Neuronal stem cell (in vitro differentiated cells): ENCODE data around the gene FNDC11. TPM values are rescaled to one million over a fixed set of nuclear protein-coding genes. Genes with fewer than 3 reads are reported as not detected.

Experiments
- DNase-seq: peaks from one replicate; pipeline ENCODE4 v3.0.0-alpha.2; 2013; ENCODE audit warnings: low spot score
- H2AFZ ChIP-seq: one replicate; pipeline ENCODE4 v1.6.1; 2013; ENCODE audit warnings: mild to moderate bottlenecking, low read length, inconsistent platforms
- H2AK5ac ChIP-seq: 2 replicates; pipeline ENCODE4 v1.6.1; 2013; ENCODE audit warnings: low read depth, mild to moderate bottlenecking, inconsistent platforms, low read length, moderate library complexity, mixed read lengths
- H2BK120ac ChIP-seq: 2 replicates; pipeline ENCODE4 v1.6.1; 2013; ENCODE audit warnings: low read depth, mild to moderate bottlenecking, inconsistent platforms, low read length, moderate library complexity, mixed read lengths
- H2BK12ac ChIP-seq: one replicate; pipeline ENCODE4 v1.6.1; 2013; ENCODE audit warnings: low read length, inconsistent platforms
- H2BK15ac ChIP-seq: 2 replicates; pipeline ENCODE4 v1.6.1; 2013; ENCODE audit warnings: mild to moderate bottlenecking, low read length, inconsistent platforms, mixed read lengths
- H2BK5ac ChIP-seq: one replicate; pipeline ENCODE4 v1.6.1; 2013; ENCODE audit warnings: inconsistent platforms, mild to moderate bottlenecking, low read length, moderate library complexity
- H3K14ac ChIP-seq: one replicate; pipeline ENCODE4 v1.6.1; 2013; ENCODE audit warnings: low read length, inconsistent platforms
- H3K18ac ChIP-seq: 2 replicates; pipeline ENCODE4 v1.6.1; 2013; ENCODE audit warnings: low read length, inconsistent platforms
- H3K23ac ChIP-seq: 2 replicates; pipeline ENCODE4 v1.6.1; 2013; ENCODE audit warnings: low read depth, mild to moderate bottlenecking, mixed read lengths, low read length, inconsistent platforms; ENCODE audit not compliant: poor library complexity
- H3K27ac ChIP-seq: replicated peaks from 3 replicates; pipeline ENCODE4 v1.5.1; 2013; ENCODE audit warnings: low read length, inconsistent platforms
- H3K27me3 ChIP-seq, 3 experiments: 2 replicates each; pipeline ENCODE4 v1.6.1; 2013; ENCODE audit warnings: low read length in 3 of 3, mild to moderate bottlenecking in 2 of 3, inconsistent platforms in 1 of 3, low read depth in 1 of 3, mixed read lengths in 1 of 3, moderate library complexity in 1 of 3; ENCODE audit not compliant: control insufficient read depth in 3 of 3, insufficient read depth in 3 of 3
- H3K36me3 ChIP-seq, 2 donors: replicated peaks in 1 of 2; 2 replicates each; pipeline ENCODE4 v1.6.1; 2013; ENCODE audit warnings: low read length in 2 of 2; ENCODE audit not compliant: control insufficient read depth in 2 of 2, insufficient read depth in 2 of 2
- H3K4ac ChIP-seq: 2 replicates; pipeline ENCODE4 v1.6.1; 2013; ENCODE audit warnings: inconsistent platforms, mild to moderate bottlenecking, low read length, moderate library complexity
- H3K4me1 ChIP-seq, 2 donors: 1 replicate in 1 of 2; 2 replicates in 1 of 2; pipeline ENCODE4 v1.6.1; 2013; ENCODE audit warnings: low read length in 2 of 2, low read depth in 1 of 2; ENCODE audit not compliant: control insufficient read depth in 2 of 2, insufficient read depth in 1 of 2
- H3K4me2 ChIP-seq: one replicate; pipeline ENCODE4 v1.6.1; 2013; ENCODE audit warnings: mild to moderate bottlenecking, low read length, inconsistent platforms; ENCODE audit not compliant: insufficient read depth, poor library complexity, severe bottlenecking
- H3K4me3 ChIP-seq, 2 donors: 2 replicates each; pipeline ENCODE4 v1.5.1; 2013; ENCODE audit warnings: low read length in 2 of 2, mild to moderate bottlenecking in 2 of 2, inconsistent platforms in 1 of 2, moderate library complexity in 1 of 2
- H3K79me1 ChIP-seq: one replicate; pipeline ENCODE4 v1.6.1; 2013; ENCODE audit warnings: low read depth, mild to moderate bottlenecking, inconsistent platforms, low read length, moderate library complexity
- H3K9ac ChIP-seq: one replicate; pipeline ENCODE4 v1.6.1; 2013; ENCODE audit warnings: mild to moderate bottlenecking, low read depth, low read length, inconsistent platforms; ENCODE audit not compliant: poor library complexity
- H3K9me3 ChIP-seq, 2 donors: replicated peaks in 1 of 2; 2 replicates each; pipeline versions ENCODE3 to v1.6.1; 2013; ENCODE audit warnings: low read length in 2 of 2, mild to moderate bottlenecking in 2 of 2, inconsistent platforms in 1 of 2, low read depth in 1 of 2, mixed read lengths in 1 of 2, moderate library complexity in 1 of 2; ENCODE audit not compliant: control insufficient read depth in 2 of 2, insufficient read depth in 1 of 2
- H4K8ac ChIP-seq: one replicate; pipeline ENCODE4 v1.6.1; 2013; ENCODE audit warnings: low read depth, mild to moderate bottlenecking, inconsistent platforms, low read length, moderate library complexity
- H4K91ac ChIP-seq: one replicate; pipeline ENCODE4 v1.6.1; 2013; ENCODE audit warnings: low read length, low read depth, mild to moderate bottlenecking, inconsistent platforms; ENCODE audit not compliant: poor library complexity
- WGBS, 2 donors: extraction: QIAGEN DNeasy Blood & Tissue Kit; methylation state at CpG; one replicate each; pipeline ENCODE4 v1.1.7; 2013; ENCODE audit warnings: missing lambda C conversion rate in 2 of 2, mixed read lengths in 1 of 2; ENCODE audit not compliant: insufficient read length in 2 of 2, insufficient replicate concordance in 1 of 2; ENCODE audit errors: extremely low coverage in 2 of 2; 5-methylcytosine and 5-hydroxymethylcytosine counted together
- polyA plus RNA-seq, 2 experiments: library from polyadenylated mRNA; stranded (reverse); fragments of 200-250 nt; gene quantifications; one replicate each; pipeline ENCODE4 v1.2.3, GENCODE V29; 2013

Gene FNDC11, protein sequence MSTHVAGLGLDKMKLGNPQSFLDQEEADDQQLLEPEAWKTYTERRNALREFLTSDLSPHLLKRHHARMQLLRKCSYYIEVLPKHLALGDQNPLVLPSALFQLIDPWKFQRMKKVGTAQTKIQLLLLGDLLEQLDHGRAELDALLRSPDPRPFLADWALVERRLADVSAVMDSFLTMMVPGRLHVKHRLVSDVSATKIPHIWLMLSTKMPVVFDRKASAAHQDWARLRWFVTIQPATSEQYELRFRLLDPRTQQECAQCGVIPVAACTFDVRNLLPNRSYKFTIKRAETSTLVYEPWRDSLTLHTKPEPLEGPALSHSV
- polyA plus RNA-seq (2013, experiment 1 of 2) = 7.5 TPM
- polyA plus RNA-seq (2013, experiment 2 of 2) = 7.2 TPM

GRCh38 chr20:63553933-63554290 lies at the start of gene FNDC11:
Gene FNDC11 (plus strand): TSS chr20:63554159. CDS start chr20:63555664, 1,505 bp downstream.
- H3K23ac ChIP-seq = peak within 1 kb of the TSS; percentile 80
- H2BK5ac ChIP-seq = peak within 1 kb of the TSS; percentile 82
- H3K14ac ChIP-seq = peak within 1 kb of the TSS; percentile 94
- H3K9ac ChIP-seq = peak within 1 kb of the TSS; percentile 90
- H4K91ac ChIP-seq = peak within 1 kb of the TSS; percentile 53
- H3K4ac ChIP-seq = peak within 1 kb of the TSS; percentile 23
- peak; percentile 75 for DNase-seq
- peak within 1 kb of the TSS; percentile 83 for H3K4me2 ChIP-seq
- no peaks in the 10 kb centered on the region for H3K9me3 ChIP-seq
- H2AK5ac ChIP-seq = peak within 1 kb of the TSS; percentile 99
- H3K36me3 ChIP-seq = no peaks in the 10 kb centered on the region
- no peak within 1 kb of the TSS for H3K27ac ChIP-seq
- H3K27me3 ChIP-seq = peaks cover 0 to 5% (median 0%) of the 10 kb centered on the region in 3 experiments
- H3K18ac ChIP-seq = peak within 1 kb of the TSS; percentile 99
- peak within 1 kb of the TSS; percentile 50 to 77 for H3K4me3 ChIP-seq
- H3K79me1 ChIP-seq = peaks cover 2% of the 10 kb centered on the region
- peak within 1 kb of the TSS; percentile 90 for H2BK12ac ChIP-seq
- WGBS, 2 donors = no CpG with 5 or more reads among the region's 34 CpGs
- peak within 1 kb of the TSS; percentile 17 for H4K8ac ChIP-seq
- peak within 1 kb of the TSS; percentile 100 for H2BK15ac ChIP-seq
- peak within 1 kb of the TSS; percentile 99 for H2AFZ ChIP-seq
- peak within 1 kb of the TSS; percentile 94 for H2BK120ac ChIP-seq
- H3K4me1 ChIP-seq = peaks cover 17 to 18% of the 10 kb centered on the region in 2 donors

GRCh38 chr20:63504642-63505041 lies 49.3 kb upstream of the FNDC11 start:
- Histone ChIP-seq H4K8ac (no peak overlapping the region), H2BK120ac (no peak overlapping the region), H3K9me3 (peaks cover 9 to 27% of the 10 kb centered on the region in 2 donors), H2BK12ac (no peak overlapping the region), H3K18ac (no peak overlapping the region), H2BK5ac (no peak overlapping the region), H3K27ac (no peak overlapping the region), H3K27me3 (peaks cover 5 to 17% (median 15%) of the 10 kb centered on the region in 3 experiments), H3K4ac (no peak overlapping the region), H3K23ac (no peak overlapping the region), H3K36me3 (no peaks in the 10 kb centered on the region), H2AK5ac (no peak overlapping the region), H3K14ac (no peak overlapping the region), H4K91ac (no peak overlapping the region), H3K4me3 (no peak overlapping the region), H3K79me1 (no peaks in the 10 kb centered on the region), H3K4me1 (peaks cover 9 to 15% of the 10 kb centered on the region in 2 donors), H3K9ac (no peak overlapping the region), H3K4me2 (no peak overlapping the region), H2AFZ (no peak overlapping the region), H2BK15ac (no peak overlapping the region)
- no CpG with 5 or more reads among the region's 9 CpGs for WGBS, 2 donors
- DNase-seq = no peak

GRCh38 chr20:63505281-63505680 lies 48.7 kb upstream of the FNDC11 start:
- Histone ChIP-seq H3K18ac (no peak overlapping the region), H3K79me1 (no peaks in the 10 kb centered on the region), H3K36me3 (no peaks in the 10 kb centered on the region), H3K4me3 (no peak overlapping the region), H3K27ac (no peak overlapping the region), H3K14ac (no peak overlapping the region), H2AFZ (no peak overlapping the region), H4K8ac (no peak overlapping the region), H4K91ac (no peak overlapping the region), H3K23ac (no peak overlapping the region), H2BK12ac (no peak overlapping the region), H3K27me3 (peaks cover 0 to 11% (median 9%) of the 10 kb centered on the region in 3 experiments), H2BK15ac (no peak overlapping the region), H3K9me3 (peaks cover 9 to 27% of the 10 kb centered on the region in 2 donors), H2AK5ac (no peak overlapping the region), H3K4me1 (peaks cover 9 to 15% of the 10 kb centered on the region in 2 donors), H3K4ac (no peak overlapping the region), H2BK120ac (no peak overlapping the region), H3K4me2 (no peak overlapping the region), H3K9ac (no peak overlapping the region), H2BK5ac (no peak overlapping the region)
- no peak for DNase-seq
- WGBS, 2 donors = no CpG with 5 or more reads among the region's 8 CpGs

GRCh38 chr20:63505723-63506122 lies 48.2 kb upstream of the FNDC11 start:
- Histone ChIP-seq H3K4me1 (peaks cover 9 to 15% of the 10 kb centered on the region in 2 donors), H2BK12ac (no peak overlapping the region), H3K27me3 (peaks cover 0 to 7% (median 5%) of the 10 kb centered on the region in 3 experiments), H3K36me3 (no peaks in the 10 kb centered on the region), H2AK5ac (no peak overlapping the region), H3K23ac (no peak overlapping the region), H3K9ac (no peak overlapping the region), H3K4me2 (no peak overlapping the region), H2BK5ac (no peak overlapping the region), H4K8ac (no peak overlapping the region), H3K14ac (no peak overlapping the region), H2BK15ac (no peak overlapping the region), H3K9me3 (peaks cover 9 to 27% of the 10 kb centered on the region in 2 donors), H3K4me3 (no peak overlapping the region), H3K18ac (no peak overlapping the region), H2BK120ac (no peak overlapping the region), H2AFZ (no peak overlapping the region), H3K27ac (no peak overlapping the region), H3K79me1 (no peaks in the 10 kb centered on the region), H3K4ac (no peak overlapping the region), H4K91ac (no peak overlapping the region)
- no CpG with 5 or more reads among the region's 12 CpGs for WGBS, 2 donors
- DNase-seq = no peak
